Type B pancreatic cell (in vitro differentiated cells): ENCODE data around the gene CD3D. TPM values are rescaled to one million over a fixed set of nuclear protein-coding genes. Genes with fewer than 3 reads are reported as not detected.

Experiments used
- DNase-seq: peaks from one replicate; pipeline ENCODE4 v3.0.0; 2021; ENCODE audit warnings: mixed read lengths; ENCODE audit not compliant: unreplicated experiment; ENCODE audit errors: extremely low spot score
- H3K27ac Mint-ChIP-seq: 2 replicates; pipeline ENCODE4 v1.8.0; 2021; ENCODE audit warnings: mild to moderate bottlenecking, mixed read lengths
- H3K27me3 Mint-ChIP-seq: 2 replicates; pipeline ENCODE4 v1.8.0; 2021; ENCODE audit warnings: mixed read lengths
- H3K36me3 Mint-ChIP-seq: 2 replicates; pipeline ENCODE4 v1.8.0; 2021; ENCODE audit warnings: mixed read lengths
- H3K4me1 Mint-ChIP-seq: one replicate; pipeline ENCODE4 v1.8.0; 2021; ENCODE audit warnings: mixed read lengths; ENCODE audit not compliant: unreplicated experiment
- H3K4me3 Mint-ChIP-seq: 2 replicates; pipeline ENCODE4 v1.8.0; 2021; ENCODE audit warnings: mild to moderate bottlenecking, mixed read lengths
- H3K9me3 Mint-ChIP-seq: 2 replicates; pipeline ENCODE4 v1.8.0; 2021; ENCODE audit warnings: mixed read lengths
- total RNA-seq: library from RNA; stranded (reverse); gene quantifications from 2 replicates; pipeline ENCODE4 v1.2.1, GENCODE V29; 2021; ENCODE audit warnings: low replicate concordance
- TF ChIP-seq, protein P1 (sequence below): fragments of 200-600 bp; sonication (generic); conservative IDR thresholded peaks from 2 replicates; pipeline ENCODE4 v1.5.0; 2021; ENCODE audit warnings: antibody characterized with exemption, mild to moderate bottlenecking

CD3D gene
- total RNA-seq, 1 donor from 2014 or later = not detected

DNA sequence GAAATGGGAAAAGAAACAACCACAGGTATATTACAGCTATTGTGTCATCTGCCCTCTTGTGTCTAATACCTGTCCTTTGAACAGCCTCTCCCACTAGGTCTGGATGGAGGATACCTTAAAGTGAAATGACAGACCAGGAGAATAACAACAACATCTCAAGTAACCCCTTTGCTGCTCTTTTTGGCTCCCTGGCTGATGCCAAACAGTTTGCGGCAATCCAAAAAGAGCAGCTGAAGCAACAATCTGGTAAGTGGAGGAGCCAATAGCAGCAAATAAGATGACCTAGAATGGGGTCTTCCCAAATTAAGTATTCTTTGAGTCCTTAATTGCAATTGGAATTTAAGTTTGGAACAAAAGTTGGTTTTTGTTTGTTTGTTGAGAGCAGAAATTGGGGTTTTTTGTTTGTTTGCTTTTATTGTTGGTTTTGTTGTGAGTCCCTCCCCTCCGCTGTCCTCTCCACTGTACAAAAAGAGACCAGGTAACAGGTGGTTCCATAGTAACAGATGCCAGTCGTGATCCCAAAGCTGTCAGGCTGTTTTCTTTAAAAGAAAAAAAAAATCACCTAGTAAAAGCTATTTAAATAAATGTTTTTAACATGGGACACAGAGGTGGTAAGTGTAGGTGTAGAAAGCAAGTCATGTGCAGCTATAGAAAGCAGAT, 22.6 kb upstream of the CD3D start:
- Mint-ChIP-seq H3K27me3 (no peaks in the 10 kb centered on the region), H3K27ac (no peak overlapping the region), H3K36me3 (peaks cover 12% of the 10 kb centered on the region), H3K9me3 (no peaks in the 10 kb centered on the region), H3K4me3 (no peak overlapping the region), H3K4me1 (peaks cover 4% of the 10 kb centered on the region)
- no peak for DNase-seq
- TF ChIP-seq, protein P1, sequence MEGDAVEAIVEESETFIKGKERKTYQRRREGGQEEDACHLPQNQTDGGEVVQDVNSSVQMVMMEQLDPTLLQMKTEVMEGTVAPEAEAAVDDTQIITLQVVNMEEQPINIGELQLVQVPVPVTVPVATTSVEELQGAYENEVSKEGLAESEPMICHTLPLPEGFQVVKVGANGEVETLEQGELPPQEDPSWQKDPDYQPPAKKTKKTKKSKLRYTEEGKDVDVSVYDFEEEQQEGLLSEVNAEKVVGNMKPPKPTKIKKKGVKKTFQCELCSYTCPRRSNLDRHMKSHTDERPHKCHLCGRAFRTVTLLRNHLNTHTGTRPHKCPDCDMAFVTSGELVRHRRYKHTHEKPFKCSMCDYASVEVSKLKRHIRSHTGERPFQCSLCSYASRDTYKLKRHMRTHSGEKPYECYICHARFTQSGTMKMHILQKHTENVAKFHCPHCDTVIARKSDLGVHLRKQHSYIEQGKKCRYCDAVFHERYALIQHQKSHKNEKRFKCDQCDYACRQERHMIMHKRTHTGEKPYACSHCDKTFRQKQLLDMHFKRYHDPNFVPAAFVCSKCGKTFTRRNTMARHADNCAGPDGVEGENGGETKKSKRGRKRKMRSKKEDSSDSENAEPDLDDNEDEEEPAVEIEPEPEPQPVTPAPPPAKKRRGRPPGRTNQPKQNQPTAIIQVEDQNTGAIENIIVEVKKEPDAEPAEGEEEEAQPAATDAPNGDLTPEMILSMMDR = no peak

DNA sequence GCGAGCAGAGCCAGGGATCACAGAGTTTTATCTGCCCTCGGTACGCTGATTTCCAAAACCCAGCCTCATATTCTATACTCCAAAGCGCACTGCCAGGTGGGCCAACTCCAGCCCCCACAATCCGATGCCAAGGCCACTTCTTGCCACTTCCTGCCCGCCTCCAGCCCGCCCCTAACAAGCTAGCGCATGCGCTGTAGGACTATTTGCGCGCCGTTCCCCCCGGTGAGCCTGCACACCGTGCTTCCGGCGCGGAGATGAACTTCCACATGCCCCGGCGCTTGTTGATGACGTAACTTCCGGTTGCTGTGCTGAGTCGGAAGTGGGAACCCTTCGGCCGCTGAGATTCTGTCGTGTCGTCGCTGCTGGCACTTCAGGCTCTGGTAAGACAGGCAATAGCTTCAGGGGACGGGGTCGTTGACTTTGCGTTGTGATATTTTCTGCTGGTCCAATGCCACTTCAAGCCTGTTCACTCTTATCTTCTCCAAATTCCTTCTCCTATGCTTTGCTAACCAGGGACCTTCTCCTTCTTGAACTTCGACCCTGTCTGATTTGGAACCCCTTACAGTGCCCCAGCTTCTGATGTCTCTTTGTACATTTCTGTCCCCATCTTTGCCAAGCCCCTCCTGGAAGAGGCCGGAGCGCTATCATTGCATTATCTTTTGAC, 16.9 kb upstream of the CD3D start, which contains the start of gene UBE4A:
Gene UBE4A (plus strand): TSS at position 306 of the 664 bp plus-strand sequence. CDS start 5,481 bp downstream, outside the sequence.
- peaks cover 3% of the 10 kb centered on the region for H3K27me3 Mint-ChIP-seq
- TF ChIP-seq, protein P1 = no peak
- no peaks in the 10 kb centered on the region for H3K9me3 Mint-ChIP-seq
- H3K4me3 Mint-ChIP-seq = peak within 1 kb of the TSS; percentile 97
- peak; percentile 93 for DNase-seq
- H3K27ac Mint-ChIP-seq = peak within 1 kb of the TSS; percentile 96
- H3K4me1 Mint-ChIP-seq = peaks cover 15% of the 10 kb centered on the region
- no peaks in the 10 kb centered on the region for H3K36me3 Mint-ChIP-seq

DNA sequence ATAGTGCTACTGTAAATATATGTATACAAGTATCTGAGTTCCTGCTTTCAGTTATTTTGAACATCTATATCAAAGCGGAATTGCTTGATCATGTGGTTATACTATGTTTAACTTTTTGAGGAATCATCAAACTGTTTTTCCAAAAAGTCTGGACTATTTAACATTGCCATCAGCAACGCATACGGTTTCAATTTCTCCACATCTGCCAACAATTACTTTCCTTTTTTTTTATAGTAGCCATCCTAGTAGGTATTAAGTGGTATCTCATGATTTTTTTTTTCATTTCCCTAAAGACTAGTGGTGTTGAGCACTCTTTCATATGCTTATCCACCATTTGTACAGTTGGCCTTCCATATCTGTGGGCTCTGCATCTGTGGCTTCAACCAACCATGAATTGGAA, 15.6 kb upstream of the CD3D start:
- peaks cover 3% of the 10 kb centered on the region for H3K27me3 Mint-ChIP-seq
- H3K9me3 Mint-ChIP-seq = no peaks in the 10 kb centered on the region
- peaks cover 15% of the 10 kb centered on the region for H3K4me1 Mint-ChIP-seq
- H3K27ac Mint-ChIP-seq = no peak overlapping the region
- no peaks in the 10 kb centered on the region for H3K36me3 Mint-ChIP-seq
- no peak for DNase-seq
- TF ChIP-seq, protein P1 = no peak
- peak overlapping the region; percentile 1 for H3K4me3 Mint-ChIP-seq

DNA sequence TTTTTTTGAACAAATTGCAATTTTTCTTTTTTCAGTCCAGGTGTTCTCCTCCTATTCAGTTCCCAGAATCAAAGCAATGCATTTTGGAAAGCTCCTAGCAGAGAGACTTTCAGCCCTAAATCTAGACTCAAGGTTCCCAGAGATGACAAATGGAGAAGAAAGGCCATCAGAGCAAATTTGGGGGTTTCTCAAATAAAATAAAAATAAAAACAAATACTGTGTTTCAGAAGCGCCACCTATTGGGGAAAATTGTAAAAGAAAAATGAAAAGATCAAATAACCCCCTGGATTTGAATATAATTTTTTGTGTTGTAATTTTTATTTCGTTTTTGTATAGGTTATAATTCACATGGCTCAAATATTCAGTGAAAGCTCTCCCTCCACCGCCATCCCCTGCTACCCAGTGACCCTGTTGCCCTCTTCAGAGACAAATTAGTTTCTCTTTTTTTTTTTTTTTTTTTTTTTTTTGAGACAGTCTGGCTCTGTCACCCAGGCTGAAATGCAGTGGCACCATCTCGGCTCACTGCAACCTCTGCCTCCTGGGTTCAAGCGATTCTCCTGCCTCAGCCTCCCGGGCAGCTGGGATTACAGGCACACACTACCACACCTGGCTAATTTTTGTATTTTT, 10.7 kb upstream of the CD3D start:
- Mint-ChIP-seq H3K36me3 (no peaks in the 10 kb centered on the region), H3K27me3 (peaks cover 33% of the 10 kb centered on the region), H3K4me1 (no peaks in the 10 kb centered on the region), H3K9me3 (no peaks in the 10 kb centered on the region), H3K4me3 (no peak overlapping the region), H3K27ac (no peak overlapping the region)
- DNase-seq = no peak
- TF ChIP-seq, protein P1 = peak; percentile 80

DNA sequence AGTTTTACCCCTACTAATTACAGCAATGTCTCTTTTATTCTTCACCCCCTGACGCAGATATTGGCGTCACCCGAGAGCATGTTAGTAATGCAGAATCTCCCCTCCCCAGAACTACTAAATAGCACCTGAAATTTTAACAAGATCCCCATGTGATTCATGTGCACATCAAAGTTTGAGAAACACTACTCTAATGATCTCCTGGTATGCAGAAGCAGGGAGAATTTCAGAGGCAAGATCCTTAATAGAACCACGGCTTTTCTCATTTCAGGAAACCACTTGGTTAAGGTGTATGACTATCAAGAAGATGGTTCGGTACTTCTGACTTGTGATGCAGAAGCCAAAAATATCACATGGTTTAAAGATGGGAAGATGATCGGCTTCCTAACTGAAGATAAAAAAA, 7.0 kb upstream of the CD3D start:
- TF ChIP-seq, protein P1 = no peak
- Mint-ChIP-seq H3K4me3 (no peak overlapping the region), H3K27me3 (peaks cover 54% of the 10 kb centered on the region), H3K36me3 (no peaks in the 10 kb centered on the region), H3K4me1 (no peaks in the 10 kb centered on the region), H3K9me3 (no peaks in the 10 kb centered on the region), H3K27ac (no peak overlapping the region)
- no peak for DNase-seq
